Common myeloid progenitor, CD34-positive (primary cell): Measurements from ENCODE around the gene KREMEN1.

ENCODE experiments used
- CTCF ChIA-PET: fragments of 350-600 bp; sonication (Branson Sonifier 250); formaldehyde crosslinking; loops from one replicate; lab custom pipeline; 2021; ENCODE audit warnings: antibody characterized with exemption; lab: Charles Lee
- POLR2A ChIA-PET: fragments of 350-600 bp; sonication (Branson Sonifier 250); formaldehyde crosslinking; loops from one replicate; lab custom pipeline; 2021; ENCODE audit warnings: antibody characterized with exemption; lab: Charles Lee
- DNase-seq, 3 donors: peaks; one replicate each; pipeline versions ENCODE4 v3.0.0 to v3.0.0-alpha.2; 2013
- H3K27ac ChIP-seq, 2 experiments: 1 replicate in 1 of 2; 2 replicates in 1 of 2; pipeline ENCODE4 v1.7.0; 2013; ENCODE audit warnings: inconsistent platforms in 2 of 2, low read length in 2 of 2, mild to moderate bottlenecking in 2 of 2, low read depth in 1 of 2, moderate library complexity in 1 of 2; ENCODE audit not compliant: severe bottlenecking in 2 of 2, insufficient read depth in 1 of 2, poor library complexity in 1 of 2
- H3K27me3 ChIP-seq, 5 experiments: replicated peaks in 2 of 5; 1 replicate in 3 of 5; 2 replicates in 2 of 5; pipeline versions ENCODE4 v1.6.1 to v1.7.0; 2013; ENCODE audit warnings: low read length in 4 of 5, mild to moderate bottlenecking in 2 of 5, moderate library complexity in 2 of 5, inconsistent platforms in 1 of 5; ENCODE audit not compliant: insufficient read depth in 5 of 5, control insufficient read depth in 4 of 5
- H3K36me3 ChIP-seq, 4 experiments: 1 replicate in 2 of 4; 2 replicates in 2 of 4; pipeline versions ENCODE4 v1.6.1 to v1.7.0; 2013; ENCODE audit warnings: low read length in 3 of 4, control low read depth in 1 of 4, mild to moderate bottlenecking in 1 of 4; ENCODE audit not compliant: control insufficient read depth in 4 of 4, insufficient read depth in 4 of 4
- H3K4me1 ChIP-seq, 4 experiments: 1 replicate in 3 of 4; 2 replicates in 1 of 4; pipeline versions ENCODE4 v1.6.1 to v1.7.1; 2013; ENCODE audit warnings: low read length in 3 of 4, mild to moderate bottlenecking in 3 of 4, control low read depth in 1 of 4, inconsistent platforms in 1 of 4, moderate library complexity in 1 of 4; ENCODE audit not compliant: control insufficient read depth in 4 of 4, insufficient read depth in 4 of 4; ENCODE audit errors: control extremely low read depth in 1 of 4
- H3K4me3 ChIP-seq, 7 experiments: 1 replicate in 4 of 7; 2 replicates in 3 of 7; pipeline versions ENCODE4 v1.5.1 to v1.7.0; 2013; ENCODE audit warnings: mild to moderate bottlenecking in 7 of 7, low read length in 6 of 7, moderate library complexity in 6 of 7, inconsistent platforms in 2 of 7, low read depth in 2 of 7, control low read depth in 1 of 7; ENCODE audit not compliant: insufficient read depth in 4 of 7, control insufficient read depth in 1 of 7; ENCODE audit errors: extremely low read depth in 1 of 7
- H3K9me3 ChIP-seq, 5 experiments: 1 replicate in 4 of 5; 2 replicates in 1 of 5; pipeline versions ENCODE4 v1.6.1 to v1.7.1; 2013; ENCODE audit warnings: low read length in 4 of 5, mild to moderate bottlenecking in 2 of 5, inconsistent platforms in 1 of 5, low read depth in 1 of 5, moderate library complexity in 1 of 5; ENCODE audit not compliant: control insufficient read depth in 4 of 5, insufficient read depth in 2 of 5; ENCODE audit errors: control extremely low read depth in 1 of 5
- WGBS: methylation state at CpG from one replicate; pipeline ENCODE4 v1.1.5; 2013; ENCODE audit not compliant: insufficient coverage; 5-methylcytosine and 5-hydroxymethylcytosine counted together

Gene KREMEN1

DNA sequence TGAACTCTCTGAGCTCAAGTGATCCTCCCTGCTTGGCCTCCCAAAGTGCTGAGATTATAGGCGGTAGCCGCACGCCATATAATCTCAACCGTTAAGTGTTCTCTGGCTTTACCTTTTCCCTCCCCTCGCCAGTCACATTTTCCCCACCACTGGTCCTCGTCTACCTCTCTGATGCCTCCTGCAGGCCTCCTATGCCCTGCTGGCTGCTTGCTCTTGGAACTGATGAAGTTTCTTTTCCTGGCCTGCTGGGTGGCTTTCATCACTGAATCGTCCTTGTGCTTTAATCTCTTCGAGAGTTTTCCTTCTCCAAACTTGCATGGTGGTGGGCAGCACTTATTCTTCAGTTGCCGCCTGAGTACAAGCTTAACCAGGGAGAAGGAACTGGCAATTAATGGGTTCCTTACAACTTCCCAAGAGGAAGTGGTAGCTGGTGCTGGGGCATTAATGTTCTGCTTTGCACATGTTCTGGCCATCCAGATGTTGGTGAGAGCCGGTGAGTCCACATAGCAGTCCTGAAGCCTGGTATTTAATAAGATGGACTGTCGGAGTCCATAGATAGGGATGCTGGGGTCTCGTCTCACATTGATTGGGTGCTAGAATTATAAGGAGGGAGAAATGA lies 12.5 kb upstream of the KREMEN1 start:
- Histone ChIP-seq H3K4me1 (peaks cover 0 to 6% (median under 1%) of the 10 kb centered on the region in 4 experiments), H3K4me3 (no peak overlapping the region), H3K9me3 (no peaks in the 10 kb centered on the region), H3K27ac (no peak overlapping the region), H3K36me3 (no peaks in the 10 kb centered on the region), H3K27me3 (peaks cover 3 to 41% (median 13%) of the 10 kb centered on the region in 5 experiments)
- 57% methylated on average over 9 of the region's 12 CpGs for WGBS
- ChIA-PET CTCF (no interaction called here), POLR2A (no interaction called here)
- peak in 2 of 3 donors; percentile 41 to 42 for DNase-seq

DNA sequence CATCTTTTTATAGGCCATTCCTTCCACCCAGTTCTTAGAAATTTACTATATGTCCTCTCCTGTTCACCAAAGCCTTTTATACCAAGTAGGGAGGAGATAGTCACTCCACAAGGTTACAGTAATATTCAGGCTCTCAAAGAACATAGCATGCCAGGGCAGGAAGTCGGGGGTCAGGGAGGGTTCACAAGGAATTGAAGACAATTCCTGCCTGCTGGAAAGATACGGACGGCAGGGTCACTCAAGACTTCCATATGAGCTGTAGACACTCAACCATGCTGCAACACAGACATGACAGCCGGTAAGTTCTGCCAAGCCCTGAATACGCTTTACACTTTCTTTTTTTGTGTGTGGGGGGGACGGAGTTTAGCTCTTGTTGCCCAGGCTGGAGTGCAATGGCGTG lies 11.9 kb upstream of the KREMEN1 start:
- CTCF ChIA-PET, result interaction anchor here (0.7 kb wide), 1 partner anchor 15 kb away, joined by 3 read pairs; no protein-coding TSS in a partner anchor
- POLR2A ChIA-PET, result no interaction called here
- Histone ChIP-seq H3K4me3 (no peak overlapping the region), H3K27me3 (peaks cover 3 to 41% (median 13%) of the 10 kb centered on the region in 5 experiments), H3K27ac (no peak overlapping the region), H3K9me3 (no peaks in the 10 kb centered on the region), H3K4me1 (peaks cover 0 to 6% (median 5%) of the 10 kb centered on the region in 4 experiments), H3K36me3 (no peaks in the 10 kb centered on the region)
- 65% methylated on average over 6 of the region's 7 CpGs for WGBS
- DNase-seq, result no peak

DNA sequence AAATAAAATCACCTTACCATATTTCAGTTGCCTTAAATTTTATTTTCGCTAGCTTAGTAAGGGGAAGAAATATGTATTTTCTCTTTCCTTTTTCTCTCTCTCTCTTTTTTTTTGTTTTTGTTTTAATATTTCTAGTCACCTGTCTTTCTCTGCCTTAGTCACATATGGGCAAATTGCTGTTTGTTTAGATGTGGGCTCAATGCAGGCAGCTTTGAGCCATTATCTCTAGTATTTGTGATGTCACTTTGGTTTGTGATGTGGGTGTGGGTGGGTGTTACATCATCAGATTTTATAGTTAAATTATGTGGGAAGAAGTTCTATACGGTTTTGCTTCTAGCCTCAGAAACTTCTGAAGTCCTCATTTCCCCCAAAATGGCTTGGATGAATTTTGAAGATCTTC lies 11.1 kb upstream of the KREMEN1 start, which contains the start of gene C22orf31:
TSS of gene C22orf31 (minus strand) at position 59 of the 400 bp plus-strand sequence. CDS start at position 20, 39 bp downstream.
- Histone ChIP-seq H3K4me1 (peaks cover 0 to 6% (median 6%) of the 10 kb centered on the region in 4 experiments), H3K9me3 (no peaks in the 10 kb centered on the region), H3K4me3 (no peak within 1 kb of the TSS), H3K27ac (no peak within 1 kb of the TSS), H3K36me3 (no peaks in the 10 kb centered on the region), H3K27me3 (peaks cover 3 to 43% (median 13%) of the 10 kb centered on the region in 5 experiments)
- WGBS, result 83% methylated on average over 1 of the region's 2 CpGs
- CTCF ChIA-PET, result interaction anchor here (0.7 kb wide), 1 partner anchor 14 kb away, joined by 3 read pairs; no protein-coding TSS in a partner anchor
- DNase-seq, result no peak
- POLR2A ChIA-PET, result interaction anchor here (0.5 kb wide), 1 partner anchor 64 kb away, joined by 3 read pairs; no protein-coding TSS in a partner anchor

DNA sequence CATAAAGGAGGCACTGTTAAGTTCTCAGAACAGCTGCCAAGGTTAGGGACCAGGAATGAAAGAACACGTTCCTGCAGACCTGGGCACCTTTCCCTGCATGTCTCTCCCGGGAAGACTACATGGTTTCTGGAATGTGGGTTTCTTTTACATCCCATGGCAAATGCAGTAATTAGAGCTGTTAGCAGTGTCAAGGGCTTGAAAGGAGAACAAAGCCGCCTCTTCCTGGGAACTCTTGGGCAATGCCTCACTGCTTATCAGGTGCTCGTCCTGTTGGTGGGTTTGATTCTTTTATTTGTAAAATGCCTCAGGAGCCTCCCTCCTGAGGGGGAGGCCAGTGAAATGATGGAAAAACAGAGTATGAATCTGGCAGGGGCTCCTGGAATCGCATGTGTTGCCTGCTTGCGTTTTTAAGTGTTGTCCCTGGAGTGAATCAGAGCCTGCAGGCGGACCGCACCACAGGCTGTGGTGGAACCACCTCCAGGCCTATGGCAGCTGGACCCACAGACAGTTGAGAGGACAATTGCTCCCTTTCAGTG lies 10.5 kb upstream of the KREMEN1 start:
- Histone ChIP-seq H3K27me3 (peaks cover 3 to 44% (median 13%) of the 10 kb centered on the region in 5 experiments), H3K36me3 (no peaks in the 10 kb centered on the region), H3K27ac (no peak overlapping the region), H3K4me3 (no peak overlapping the region), H3K4me1 (peaks cover 0 to 6% (median 6%) of the 10 kb centered on the region in 4 experiments), H3K9me3 (no peaks in the 10 kb centered on the region)
- ChIA-PET CTCF (interaction anchor here (1.6 kb wide), 1 partner anchor 183 kb away, joined by 3 read pairs; no protein-coding TSS in a partner anchor), POLR2A (interaction anchor here (0.5 kb wide), 1 partner anchor 65 kb away, joined by 3 read pairs; no protein-coding TSS in a partner anchor)
- DNase-seq, result no peak
- 84% methylated on average over 6 of the region's 8 CpGs for WGBS

DNA sequence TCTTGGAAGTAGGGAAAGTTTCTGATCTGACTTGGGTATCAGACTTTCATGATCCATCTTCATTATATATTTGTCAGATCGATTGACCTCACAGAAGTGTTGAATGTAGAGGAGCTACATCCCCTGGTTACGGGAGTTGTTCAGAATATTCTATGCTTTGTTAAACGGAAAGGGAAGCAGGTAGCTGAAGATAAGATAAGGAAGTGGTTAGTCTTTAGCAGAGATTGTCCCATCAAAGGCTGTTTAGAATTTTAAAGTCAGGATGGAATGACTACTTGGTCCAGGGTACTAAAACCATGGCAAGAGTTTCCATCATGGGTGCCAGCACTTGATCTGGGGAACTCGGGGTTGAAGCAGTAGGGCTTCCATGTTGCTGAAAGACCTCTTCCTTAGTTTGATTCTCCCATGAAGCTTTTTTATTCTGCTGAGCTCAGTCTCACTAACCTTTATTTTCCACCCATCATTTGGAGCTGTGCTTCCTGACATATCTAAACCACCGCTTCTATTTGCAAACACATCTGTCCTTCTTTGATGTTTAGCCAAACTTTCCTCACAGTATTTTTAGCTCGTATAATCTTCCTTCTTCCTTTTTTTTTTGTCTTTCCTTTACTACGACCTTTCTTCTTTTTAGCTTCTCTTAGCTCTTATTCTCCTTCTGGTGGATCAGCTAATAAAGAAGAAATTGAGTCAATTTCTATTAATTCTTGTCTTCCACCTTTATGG lies 7.2 kb upstream of the KREMEN1 start:
- Histone ChIP-seq H3K27me3 (peaks cover 3 to 57% (median 25%) of the 10 kb centered on the region in 5 experiments), H3K27ac (no peak overlapping the region), H3K36me3 (no peaks in the 10 kb centered on the region), H3K9me3 (no peaks in the 10 kb centered on the region), H3K4me1 (peaks cover 0 to 6% (median 3%) of the 10 kb centered on the region in 4 experiments), H3K4me3 (no peak overlapping the region)
- ChIA-PET CTCF (interaction anchor here (0.7 to 1.4 kb wide), 4 partner anchors 10 to 180 kb away, joined by 3 to 4 read pairs (median 3); no protein-coding TSS in a partner anchor), POLR2A (no interaction called here)
- 6% methylated on average over 4 of the region's 7 CpGs for WGBS
- DNase-seq, result peak in 2 of 3 donors; percentile 60 to 75

DNA sequence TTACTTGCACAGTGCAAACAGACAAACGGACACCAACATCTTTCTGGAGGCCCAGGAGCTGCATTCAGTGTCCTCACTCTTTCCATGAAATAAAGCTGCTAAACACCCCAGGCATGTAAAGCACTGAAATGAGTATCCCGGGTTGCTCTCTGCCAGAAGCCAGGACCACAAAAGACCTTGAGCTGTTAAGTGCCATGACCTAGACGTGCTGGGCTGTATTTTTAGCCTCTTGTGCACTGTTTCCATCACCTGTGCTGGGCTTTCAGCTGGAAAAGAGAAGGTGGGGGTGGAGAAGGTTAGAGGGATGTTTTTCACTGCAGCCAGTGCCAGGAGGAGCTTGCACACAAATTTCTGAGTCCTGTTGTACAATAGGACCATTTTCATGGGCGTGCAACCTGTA lies 3.4 kb upstream of the KREMEN1 start:
- POLR2A ChIA-PET, result no interaction called here
- no peaks in the 10 kb centered on the region for H3K36me3 ChIP-seq
- CTCF ChIA-PET, result no interaction called here
- DNase-seq, result no peak
- H3K27me3 ChIP-seq, result peaks cover 0 to 62% (median 31%) of the 10 kb centered on the region in 5 experiments
- no peak overlapping the region for H3K27ac ChIP-seq
- H3K4me3 ChIP-seq, result no peak overlapping the region
- 100% methylated on average over 2 of the region's 4 CpGs for WGBS
- H3K9me3 ChIP-seq, result no peaks in the 10 kb centered on the region
- peaks cover 10 to 37% (median 28%) of the 10 kb centered on the region in 4 experiments for H3K4me1 ChIP-seq
